HG02981 (cell line): ENCODE data around the gene POLR3E.

Source experiments
- ATAC-seq: cut with Tn5 transposase; IDR thresholded peaks from one replicate; pipeline ENCODE4 v1.9.1; 2021; ENCODE audit warnings: mild to moderate bottlenecking, moderate library complexity; ENCODE audit not compliant: unreplicated experiment

Gene POLR3E

GRCh38 chr16:22316411-22316811, 19.2 kb downstream of the POLR3E start:
- no peak for ATAC-seq

- no peak for ATAC-seq
These were observed 19.9 kb downstream of the POLR3E start for GRCh38 chr16:22317001-22317530.

- ATAC-seq, result no peak
These were observed 20.4 kb downstream of the POLR3E start for GRCh38 chr16:22317625-22318024.

- ATAC-seq, result no peak
These were observed 21.6 kb downstream of the POLR3E start for GRCh38 chr16:22318690-22319358.

- ATAC-seq, result no peak
These were observed 23.5 kb downstream of the POLR3E start for GRCh38 chr16:22320572-22321339.

GRCh38 chr16:22321340-22322001, 24.3 kb downstream of the POLR3E start:
- ATAC-seq, result no peak

- no peak for ATAC-seq
These were observed 24.8 kb downstream of the POLR3E start for GRCh38 chr16:22322021-22322471.

GRCh38 chr16:22322741-22323140, 25.5 kb downstream of the POLR3E start:
- ATAC-seq, result no peak

- ATAC-seq, result no peak
These were observed 26.2 kb downstream of the POLR3E start for GRCh38 chr16:22323173-22323958.

- ATAC-seq, result no peak
These were observed 27.0 kb downstream of the POLR3E start for GRCh38 chr16:22323959-22324786.

GRCh38 chr16:22324787-22325597, 27.8 kb downstream of the POLR3E start:
- no peak for ATAC-seq

- no peak for ATAC-seq
These were observed 28.6 kb downstream of the POLR3E start for GRCh38 chr16:22325598-22326368.

GRCh38 chr16:22326369-22326652, 29.1 kb downstream of the POLR3E start:
- ATAC-seq, result no peak

GRCh38 chr16:22326771-22327445, 29.7 kb downstream of the POLR3E start:
- ATAC-seq, result no peak

GRCh38 chr16:22327446-22327775, 30.2 kb downstream of the POLR3E start:
- no peak for ATAC-seq

- ATAC-seq, result no peak
These were observed 31.0 kb downstream of the POLR3E start for GRCh38 chr16:22328081-22328725.

- no peak for ATAC-seq
These were observed 32.0 kb downstream of the POLR3E start for GRCh38 chr16:22329199-22329695.
